K562 (cell line): Measurements from ENCODE around the gene RANBP3. TPM values are rescaled to one million over a fixed set of nuclear protein-coding genes. Genes with fewer than 3 reads are reported as not detected.
"Not testable (repeated sequence)": the region's sequence is repeated elsewhere in the genome, so short reads cannot be mapped to it uniquely, and the experiment has no call there.

Source experiments
- ATAC-seq: fragments of 200-7000 bp; cut with Tn5 transposase; 3 replicates; pipeline ENCODE4 v1.9.1; 2020; ENCODE audit warnings: moderate library complexity
- BruUV-seq: library from RNA; stranded (reverse); fragments of 400-500 nt; replicated peaks from 2 replicates; lab custom pipeline; 2021; lab: Mats Ljungman, UMichigan
- CTCF ChIA-PET: fragments of 300-600 bp; formaldehyde crosslinking; extraction: SDS; loops from one replicate; lab custom pipeline; 2021; ENCODE audit warnings: low intra/inter-chr PET ratio; lab: Yijun Ruan, JAX
- POLR2A ChIA-PET: fragments of 300-600, 350-650 bp; sonication (Branson Sonifier 250); formaldehyde crosslinking; extraction: SDS; loops from one replicate; lab custom pipeline; 2021; ENCODE audit warnings: antibody characterized with exemption, inconsistent platforms; lab: Yijun Ruan, JAX
- DNase-seq, 4 experiments: peaks; one replicate each; pipeline versions ENCODE4 v3.0.0 to v3.0.0-alpha.2; 2011 to 2018; ENCODE audit warnings: low spot score in 3 of 4, mixed read lengths in 3 of 4; ENCODE audit errors: extremely low read depth in 1 of 4
- FAIRE-seq: peaks from 2 replicates; lab custom pipeline; 2011; peaks lifted over from hg19 to GRCh38; lab: Jason Lieb, UNC
- H2AFZ ChIP-seq: 2 replicates; pipeline ENCODE4 v1.6.0; 2011; ENCODE audit warnings: low read depth, low read length, control low read depth, inconsistent platforms
- H3K27ac ChIP-seq: fragments of 200-600 bp; 3 replicates; pipeline ENCODE4 v1.8.0; 2011; ENCODE audit warnings: low read depth, mild to moderate bottlenecking, control low read depth, inconsistent platforms, low read length, moderate library complexity, mixed read lengths; ENCODE audit errors: extremely low read depth
- H3K27me3 ChIP-seq, 2 experiments: fragments of 300-600 bp in 1 of 2; 2 replicates in 1 of 2; 3 replicates in 1 of 2; pipeline versions ENCODE4 v1.6.0 to v1.8.0; 2011; ENCODE audit warnings: inconsistent platforms in 2 of 2, low read length in 2 of 2, mild to moderate bottlenecking in 1 of 2, mixed read lengths in 1 of 2, moderate library complexity in 1 of 2; ENCODE audit not compliant: control insufficient read depth in 2 of 2, insufficient read depth in 2 of 2
- H3K36me3 ChIP-seq: fragments of 300-600 bp; 3 replicates; pipeline ENCODE4 v1.8.0; 2011; ENCODE audit warnings: mild to moderate bottlenecking, low read length, inconsistent platforms; ENCODE audit not compliant: control insufficient read depth, insufficient read depth
- H3K4me1 ChIP-seq, 2 experiments: fragments of 200-600 bp in 1 of 2; replicated peaks in 1 of 2; 2 replicates in 1 of 2; 3 replicates in 1 of 2; pipeline versions ENCODE4 v1.5.1 to v1.8.0; 2011; ENCODE audit warnings: inconsistent platforms in 2 of 2, low read length in 2 of 2, mild to moderate bottlenecking in 1 of 2, mixed read lengths in 1 of 2, moderate library complexity in 1 of 2; ENCODE audit not compliant: control insufficient read depth in 2 of 2, insufficient read depth in 2 of 2
- H3K4me2 ChIP-seq: 2 replicates; pipeline ENCODE4 v1.6.1; 2011; ENCODE audit warnings: low read length, control low read depth, inconsistent platforms, mixed read lengths; ENCODE audit not compliant: insufficient read depth
- H3K4me3 ChIP-seq: fragments of 200-600 bp; sonication (generic), shearing (Covaris generic); 2 replicates; pipeline ENCODE4 v1.5.1; 2016; ENCODE audit warnings: control low read depth, inconsistent platforms
- H3K79me2 ChIP-seq: fragments of 200-600 bp; 3 replicates; pipeline ENCODE4 v1.8.0; 2011; ENCODE audit warnings: low read length, inconsistent platforms; ENCODE audit not compliant: control insufficient read depth, insufficient read depth
- H3K9ac ChIP-seq, 2 experiments: 2 replicates each; pipeline versions ENCODE4 v1.6.0 to v1.6.1; 2011; ENCODE audit warnings: low read depth in 2 of 2, low read length in 2 of 2, control low read depth in 1 of 2, inconsistent platforms in 1 of 2, mild to moderate bottlenecking in 1 of 2, mixed read lengths in 1 of 2; ENCODE audit not compliant: insufficient read depth in 1 of 2
- H3K9me1 ChIP-seq: one replicate; pipeline ENCODE4 v1.6.0; 2011; ENCODE audit warnings: inconsistent platforms, mild to moderate bottlenecking, low read length, moderate library complexity; ENCODE audit not compliant: control insufficient read depth, insufficient read depth
- H3K9me3 ChIP-seq: replicated peaks from 2 replicates; pipeline ENCODE4 v1.5.1; 2011; ENCODE audit warnings: low read depth, low read length, inconsistent platforms; ENCODE audit not compliant: control insufficient read depth, insufficient read depth
- H4K20me1 ChIP-seq: replicated peaks from 2 replicates; pipeline ENCODE4 v1.6.1; 2011; ENCODE audit warnings: low read length, inconsistent platforms, mixed read lengths; ENCODE audit not compliant: control insufficient read depth, insufficient read depth
- PHB ChIP-seq: fragments of 250-450 bp; sonication (Bioruptor Pico); IDR thresholded peaks from 2 replicates; pipeline ENCODE4 v1.5.0; 2021
- POLR2G ChIP-seq: fragments of 200-400 bp; formaldehyde crosslinking; IDR thresholded peaks from 2 replicates; pipeline ENCODE4 v1.6.1; 2017; ENCODE audit warnings: low read depth, mild to moderate bottlenecking, antibody characterized with exemption, low read length, moderate library complexity
- TCF7L2 ChIP-seq: fragments of 150-350 bp; IDR thresholded peaks from 2 replicates; pipeline ENCODE4 v1.6.1; 2016; ENCODE audit warnings: low read depth, mild to moderate bottlenecking, low read length, moderate library complexity
- ZKSCAN8 ChIP-seq: fragments of 200-800 bp; sonication (Bioruptor generic); IDR thresholded peaks from 2 replicates; pipeline ENCODE4 v1.6.1; 2016; ENCODE audit warnings: missing genetic modification characterization, missing compliant biosample characterization
- WGBS: fragments of 100-300 bp; shearing (Covaris generic); methylation state at CpG from one replicate; pipeline ENCODE4 v1.1.6; 2016; ENCODE audit warnings: low coverage, mixed read lengths; ENCODE audit not compliant: insufficient coverage; ENCODE audit errors: missing lambda C conversion rate; 5-methylcytosine and 5-hydroxymethylcytosine counted together
- in situ Hi-C: fragments of 300-500 bp; cut with MboI; formaldehyde crosslinking; loops from 4 replicates; pipeline ENCODE4 v1.15.0; 2018; ENCODE audit warnings: inconsistent platforms, mixed read lengths
- intact Hi-C: fragments of 100-400 bp; cut with micrococcal nuclease; formaldehyde crosslinking; loops from 2 replicates; pipeline ENCODE4 v1.14.2; 2022
- polyA plus RNA-seq, 8 experiments: library from polyadenylated mRNA; depleted of rRNA in 4 of 8; stranded (reverse) in 5 of 8; unstranded in 3 of 8; fragments of >200 nt; fragmentation: Nextera tagmentation in 2 of 8; fragmentation: Illumina TruSeq in 1 of 8; extraction: Ambion mirVana in 2 of 8; extraction: Trizol in 1 of 8; gene quantifications; 2 replicates each; pipeline versions ENCODE4 v1.2.1 to v1.2.3, GENCODE V29; 2011 to 2014; ENCODE audit warnings: inconsistent platforms in 1 of 8, missing spikeins in 1 of 8
- total RNA-seq, 7 experiments: library from RNA; depleted of rRNA in 6 of 7; stranded (reverse); fragments of >200 nt in 6 of 7; fragmentation: Illumina TruSeq in 2 of 7; extraction: Trizol in 2 of 7; gene quantifications; 2 replicates each; pipeline versions ENCODE4 v1.2.1 to v1.2.3, GENCODE V29; 2011 to 2021; ENCODE audit warnings: low replicate concordance in 1 of 7

The RANBP3 gene
- total and polyA plus RNA-seq, 9 of the 15 experiments (the other 6 are each of a cell fraction or from before 2014, with no cell fraction given) = 0.90 to 95.1 (median 63.2) TPM

DNA sequence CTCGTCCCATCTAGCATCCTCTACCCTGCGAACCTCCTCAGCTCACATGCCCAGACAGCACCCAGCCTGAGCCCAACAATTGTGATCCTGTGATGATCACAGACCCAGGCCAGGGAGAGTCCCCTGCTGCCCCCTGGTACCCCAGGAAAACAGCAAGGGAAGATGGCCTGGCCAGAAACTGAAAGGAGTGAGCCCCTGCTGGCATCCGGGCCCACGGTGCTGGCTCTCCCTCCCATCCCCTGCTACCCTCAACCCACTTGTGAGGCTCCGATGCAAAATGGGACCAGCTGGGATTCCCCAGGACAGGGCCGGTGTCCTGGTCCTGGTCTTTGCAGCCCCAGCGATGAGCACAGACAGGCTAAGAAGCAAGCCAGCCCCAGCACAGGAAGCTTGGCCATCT is 14.1 kb downstream of the RANBP3 start:
- no peaks in the 10 kb centered on the region for H3K27me3 ChIP-seq
- in situ Hi-C loops = no loop called here
- TF ChIP-seq TCF7L2 (no peak), ZKSCAN8 (CRISPR knock-in tag) (no peak), POLR2G (0 out of 2 replicates have a peak, but pooled peaks have one; percentile 49), PHB (CRISPR knock-in tag) (no peak)
- H3K79me2 ChIP-seq = peaks cover 96% of the 10 kb centered on the region
- H3K4me2 ChIP-seq = no peak overlapping the region
- peaks cover 18 to 35% of the 10 kb centered on the region in 2 experiments for H3K4me1 ChIP-seq
- FAIRE-seq = no peak
- no peak overlapping the region for H2AFZ ChIP-seq
- no peak for ATAC-seq
- H3K9ac ChIP-seq = peak overlapping the region in 1 of 2 experiments; percentile 66; a peak in 2 of 4 replicates
- ChIA-PET POLR2A (no interaction called here), CTCF (interaction anchor here (0.6 kb wide), 1 partner anchor 237 kb away, joined by 4 read pairs; no protein-coding TSS in a partner anchor)
- H3K27ac ChIP-seq = no peak overlapping the region
- H3K9me1 ChIP-seq = peaks cover 12% of the 10 kb centered on the region
- H3K36me3 ChIP-seq = peaks cover 47% of the 10 kb centered on the region; the same call in 2 of the 3 replicates
- DNase-seq = no peak
- no peaks in the 10 kb centered on the region for H3K9me3 ChIP-seq
- BruUV-seq = no TSS peak
- intact Hi-C loops = no loop called here
- no peak overlapping the region for H3K4me3 ChIP-seq
- 97% methylated on average over 7 of the region's 7 CpGs for WGBS
- H4K20me1 ChIP-seq = peaks cover 83% of the 10 kb centered on the region

DNA sequence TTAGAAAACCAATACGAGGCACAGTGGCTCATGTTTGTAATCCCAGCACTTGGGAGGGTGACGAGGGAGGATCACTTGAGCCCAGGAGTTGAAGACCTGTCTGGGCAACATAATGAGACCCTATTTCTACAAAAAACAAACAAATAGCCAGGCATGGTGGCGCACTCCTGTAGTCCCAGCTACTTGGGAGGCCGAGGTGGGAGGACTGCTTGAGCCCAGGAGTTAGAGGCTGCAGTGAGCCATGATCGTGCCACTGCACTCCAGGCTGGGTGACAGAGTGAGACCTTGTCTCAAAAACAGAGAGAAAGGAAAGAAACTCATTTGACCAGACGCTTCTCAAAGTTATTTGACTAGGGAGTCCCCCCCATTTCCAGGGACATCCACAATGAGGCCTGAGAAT is 14.7 kb downstream of the RANBP3 start:
- ATAC-seq, H3K9ac ChIP-seq, H3K9me3 ChIP-seq, H3K4me3 ChIP-seq, H3K27ac ChIP-seq, H3K4me2 ChIP-seq, H3K27me3 ChIP-seq, DNase-seq, H2AFZ ChIP-seq, BruUV-seq, CTCF ChIA-PET, intact Hi-C loops, in situ Hi-C loops, FAIRE-seq: not testable (repeated sequence)
- peaks cover 96% of the 10 kb centered on the region for H3K79me2 ChIP-seq
- WGBS = 88% methylated on average over 6 of the region's 6 CpGs
- H3K36me3 ChIP-seq = peaks cover 46% of the 10 kb centered on the region; the same call in 2 of the 3 replicates
- POLR2A ChIA-PET = interaction anchor here (0.7 kb wide), 1 partner anchor 25 kb away, joined by 3 read pairs; no protein-coding TSS in a partner anchor
- peaks cover 12 to 35% of the 10 kb centered on the region in 2 experiments for H3K4me1 ChIP-seq
- peaks cover 82% of the 10 kb centered on the region for H4K20me1 ChIP-seq
- H3K9me1 ChIP-seq = peaks cover 14% of the 10 kb centered on the region
